Hepatocyte (in vitro differentiated cells): ENCODE results near the gene EEIG1. TPM values are rescaled to one million over a fixed set of nuclear protein-coding genes. Genes with fewer than 3 reads are reported as not detected.
A peak's percentile ranks its signal among the peaks of the same experiment; 100 is the strongest.

Experiments used
- DNase-seq: peaks from one replicate; pipeline ENCODE4 v3.0.0-alpha.2; 2016; ENCODE audit warnings: low spot score
- H2AFZ ChIP-seq: fragments of 200-600 bp; sonication (generic); 2 replicates; pipeline ENCODE4 v1.6.0; 2016; ENCODE audit warnings: antibody characterized with exemption, mild to moderate bottlenecking
- H3K27ac ChIP-seq: fragments of 200-600 bp; sonication (generic); 2 replicates; pipeline ENCODE4 v1.5.1; 2016; ENCODE audit warnings: mild to moderate bottlenecking
- H3K27me3 ChIP-seq: fragments of 200-600 bp; sonication (generic); 2 replicates; pipeline ENCODE4 v1.6.1; 2016
- H3K36me3 ChIP-seq: fragments of 200-600 bp; sonication (generic); replicated peaks from 2 replicates; pipeline ENCODE4 v1.5.1; 2016; ENCODE audit warnings: low read depth; ENCODE audit not compliant: insufficient read depth
- H3K4me1 ChIP-seq: fragments of 200-600 bp; sonication (generic); 2 replicates; pipeline ENCODE4 v1.5.1; 2016; ENCODE audit warnings: mild to moderate bottlenecking, moderate library complexity; ENCODE audit not compliant: insufficient read depth
- H3K4me2 ChIP-seq: fragments of 200-600 bp; sonication (generic); 2 replicates; pipeline ENCODE4 v1.6.0; 2016
- H3K4me3 ChIP-seq: fragments of 200-600 bp; sonication (generic); 2 replicates; pipeline ENCODE4 v1.5.1; 2016; ENCODE audit warnings: mild to moderate bottlenecking
- H3K79me2 ChIP-seq: fragments of 200-600 bp; sonication (generic); 2 replicates; pipeline ENCODE4 v1.6.0; 2017; ENCODE audit warnings: mild to moderate bottlenecking
- H3K9me2 ChIP-seq: fragments of 200-600 bp; sonication (generic); replicated peaks from 2 replicates; pipeline ENCODE4 v1.6.0; 2017; ENCODE audit warnings: mild to moderate bottlenecking; ENCODE audit not compliant: insufficient read depth
- H3K9me3 ChIP-seq: fragments of 200-600 bp; sonication (generic); 2 replicates; pipeline ENCODE4 v1.5.1; 2016; ENCODE audit warnings: low read depth, mild to moderate bottlenecking
- H4K20me1 ChIP-seq: fragments of 200-600 bp; sonication (generic); 2 replicates; pipeline ENCODE4 v1.6.0; 2016; ENCODE audit warnings: mild to moderate bottlenecking; ENCODE audit not compliant: insufficient read depth, poor library complexity, severe bottlenecking
- CTCF ChIP-seq: fragments of 200-600 bp; sonication (generic); IDR thresholded peaks from 2 replicates; pipeline ENCODE4 v1.5.1; 2016; ENCODE audit warnings: antibody characterized with exemption, mild to moderate bottlenecking; ENCODE audit not compliant: poor library complexity
- EZH2 ChIP-seq: fragments of 200-600 bp; sonication (generic); IDR thresholded peaks from 2 replicates; pipeline ENCODE4 v1.6.1; 2016; ENCODE audit warnings: antibody characterized with exemption, mild to moderate bottlenecking, borderline replicate concordance
- EZH2phosphoT487 ChIP-seq: fragments of 200-600 bp; sonication (generic); IDR thresholded peaks from one replicate; pipeline ENCODE4 v1.6.1; 2018; ENCODE audit warnings: antibody characterized with exemption, mild to moderate bottlenecking, low read depth, moderate library complexity; ENCODE audit not compliant: unreplicated experiment, severe bottlenecking
- whole genome bisulfite sequencing: methylation state at CpG from one replicate; pipeline ENCODE4 v1.1.6; 2016; ENCODE audit warnings: low lambda C conversion rate; ENCODE audit errors: missing lambda C conversion rate; 5-methylcytosine and 5-hydroxymethylcytosine counted together
- polyA plus RNA-seq: library from polyadenylated mRNA; unstranded; fragments of >200 nt; fragmentation: Nextera tagmentation; extraction: Ambion mirVana; gene quantifications from 2 replicates; pipeline ENCODE4 v1.2.1, GENCODE V29; 2016
- total RNA-seq: library from RNA; depleted of rRNA; stranded (reverse); fragments of >200 nt; gene quantifications from 2 replicates; pipeline ENCODE4 v1.2.3, GENCODE V29; 2014

The EEIG1 gene
- total and polyA plus RNA-seq, 2 experiments from 2014 or later, result 38.1 to 43.6 TPM

GRCh38 chr9:127963359-127964064 is 17.3 kb downstream of the EEIG1 start:
- H3K4me1 ChIP-seq, result peaks cover 76% of the 10 kb centered on the region
- no peaks in the 10 kb centered on the region for H3K9me2 ChIP-seq

GRCh38 chr9:127963041-127963358 is 17.8 kb downstream of the EEIG1 start:
- no peaks in the 10 kb centered on the region for H3K9me2 ChIP-seq
- no peak overlapping the region for H3K4me3 ChIP-seq
- no peak for DNase-seq
- H3K27ac ChIP-seq, result peak overlapping the region; percentile 94
- H3K36me3 ChIP-seq, result no peaks in the 10 kb centered on the region
- no peak overlapping the region for H2AFZ ChIP-seq
- TF ChIP-seq EZH2 (no peak), CTCF (no peak), EZH2phosphoT487 (no peak)
- WGBS, result 85% methylated on average over 3 of the region's 3 CpGs
- H3K79me2 ChIP-seq, result peaks cover 90% of the 10 kb centered on the region
- H3K9me3 ChIP-seq, result no peaks in the 10 kb centered on the region
- peaks cover 70% of the 10 kb centered on the region for H3K4me1 ChIP-seq
- H3K4me2 ChIP-seq, result peak overlapping the region; percentile 46
- no peaks in the 10 kb centered on the region for H3K27me3 ChIP-seq
- H4K20me1 ChIP-seq, result peaks cover 11% of the 10 kb centered on the region

More at GRCh38 chr9:127963359-127964064, 17.3 kb downstream of the EEIG1 start:
- TF ChIP-seq EZH2 (no peak), CTCF (no peak), EZH2phosphoT487 (no peak)
- WGBS, result 86% methylated on average over 19 of the region's 19 CpGs
- Histone ChIP-seq H3K36me3 (no peaks in the 10 kb centered on the region), H2AFZ (no peak overlapping the region), H3K79me2 (peaks cover 90% of the 10 kb centered on the region), H3K27me3 (no peaks in the 10 kb centered on the region), H3K9me3 (no peaks in the 10 kb centered on the region), H3K4me2 (peak overlapping the region; percentile 46), H4K20me1 (peaks cover 14% of the 10 kb centered on the region), H3K27ac (peak overlapping the region; percentile 94), H3K4me3 (no peak overlapping the region)
- no peak for DNase-seq

DNA sequence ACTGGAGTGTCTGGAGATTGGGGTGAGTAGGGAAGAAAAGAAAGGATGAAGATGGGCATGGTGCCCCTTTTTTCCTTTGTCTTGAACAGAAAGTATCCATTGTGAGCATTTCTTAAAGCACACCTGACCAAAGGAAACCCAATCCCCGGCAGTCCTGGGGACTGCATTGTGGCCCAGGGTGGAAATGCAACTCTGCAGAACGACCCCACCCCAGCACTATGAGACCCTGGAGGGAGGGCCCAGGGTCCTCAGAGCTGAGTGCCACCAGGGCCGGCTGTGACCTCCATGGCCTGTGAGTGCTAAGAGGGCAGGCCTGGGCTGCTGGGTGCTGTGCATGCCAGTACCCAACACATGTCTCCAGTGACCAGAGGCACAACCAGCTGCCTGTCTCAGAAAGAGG is 18.5 kb downstream of the EEIG1 start:
- Histone ChIP-seq H3K27me3 (no peaks in the 10 kb centered on the region), H3K4me2 (peak overlapping the region; percentile 46), H2AFZ (no peak overlapping the region), H3K9me3 (no peaks in the 10 kb centered on the region), H3K36me3 (no peaks in the 10 kb centered on the region), H3K4me3 (no peak overlapping the region), H4K20me1 (peaks cover 11% of the 10 kb centered on the region), H3K9me2 (no peaks in the 10 kb centered on the region), H3K27ac (peak overlapping the region; percentile 94), H3K79me2 (peaks cover 90% of the 10 kb centered on the region), H3K4me1 (peaks cover 63% of the 10 kb centered on the region)
- TF ChIP-seq CTCF, result no peak
- no peak for TF ChIP-seq EZH2phosphoT487
- TF ChIP-seq EZH2, result no peak
- DNase-seq, result no peak
- WGBS, result 62% methylated on average over 3 of the region's 3 CpGs
